WTC11 (cell line): ENCODE results near the gene SEMA4D. TPM values are rescaled to one million over a fixed set of nuclear protein-coding genes. Genes with fewer than 3 reads are reported as not detected.

Source experiments
- ATAC-seq: fragments of 200-7000 bp; cut with Tn5 transposase; 2 replicates; pipeline ENCODE4 v1.10.0; 2021; ENCODE audit warnings: mild to moderate bottlenecking, moderate library complexity
- CTCF ChIA-PET: fragments of 300-600 bp; sonication (Branson Sonifier 250); formaldehyde crosslinking; loops from one replicate; lab custom pipeline; 2021; ENCODE audit warnings: antibody characterized with exemption; lab: Charles Lee
- POLR2A ChIA-PET: fragments of 350-600 bp; sonication (Branson Sonifier 250); formaldehyde crosslinking; loops from one replicate; lab custom pipeline; 2021; ENCODE audit warnings: antibody characterized with exemption; lab: Charles Lee
- DNase-seq: peaks from one replicate; pipeline ENCODE4 v3.0.0; 2021; ENCODE audit warnings: low spot score
- H3K27ac Mint-ChIP-seq: 2 replicates; pipeline ENCODE4 v1.8.0; 2021; ENCODE audit warnings: mixed read lengths
- H3K27me3 Mint-ChIP-seq: 2 replicates; pipeline ENCODE4 v1.8.0; 2021; ENCODE audit warnings: low read depth, mild to moderate bottlenecking, moderate library complexity, mixed read lengths
- H3K36me3 Mint-ChIP-seq: 2 replicates; pipeline ENCODE4 v1.8.0; 2021; ENCODE audit warnings: mixed read lengths
- H3K4me1 Mint-ChIP-seq: 2 replicates; pipeline ENCODE4 v1.8.0; 2022; ENCODE audit warnings: mixed read lengths
- H3K4me3 Mint-ChIP-seq: 2 replicates; pipeline ENCODE4 v1.8.0; 2021; ENCODE audit warnings: mild to moderate bottlenecking, moderate library complexity, mixed read lengths
- H3K9me3 Mint-ChIP-seq: 2 replicates; pipeline ENCODE4 v1.8.0; 2021; ENCODE audit warnings: mixed read lengths
- EMX1 ChIP-seq: fragments of 250-450 bp; sonication (Bioruptor Pico); IDR thresholded peaks from 2 replicates; pipeline ENCODE4 v1.8.0; 2021; ENCODE audit warnings: mild to moderate bottlenecking
- GABPB1 ChIP-seq: sonication (generic); formaldehyde crosslinking; IDR thresholded peaks from 2 replicates; pipeline ENCODE4 v1.8.1; 2023; ENCODE audit warnings: mild to moderate bottlenecking, missing genetic modification reagents
- GTF2I ChIP-seq: fragments of 250-450 bp; sonication (Bioruptor Pico); conservative IDR thresholded peaks from 2 replicates; pipeline ENCODE4 v1.4.0; 2021; ENCODE audit warnings: mild to moderate bottlenecking
- HMGA2 ChIP-seq: fragments of 250-450 bp; sonication (Bioruptor Pico); IDR thresholded peaks from 2 replicates; pipeline ENCODE4 v1.4.0; 2021; ENCODE audit warnings: mild to moderate bottlenecking, moderate library complexity
- MXD4 ChIP-seq: fragments of 250-450 bp; sonication (Bioruptor Pico); IDR thresholded peaks from 2 replicates; pipeline ENCODE4 v1.8.0; 2021; ENCODE audit warnings: mild to moderate bottlenecking, moderate library complexity, borderline replicate concordance
- NFE2L1 ChIP-seq: sonication (generic); formaldehyde crosslinking; IDR thresholded peaks from 2 replicates; pipeline ENCODE4 v1.8.1; 2023; ENCODE audit warnings: missing genetic modification reagents
- SMAD4 ChIP-seq: sonication (generic); formaldehyde crosslinking; IDR thresholded peaks from 2 replicates; pipeline ENCODE4 v1.8.0; 2022; ENCODE audit warnings: mild to moderate bottlenecking, missing genetic modification reagents
- SOX15 ChIP-seq: fragments of 250-450 bp; sonication (Bioruptor Pico); IDR thresholded peaks from 2 replicates; pipeline ENCODE4 v1.9.0; 2021; ENCODE audit warnings: mild to moderate bottlenecking
- TEAD4 ChIP-seq: sonication (generic); formaldehyde crosslinking; IDR thresholded peaks from 2 replicates; pipeline ENCODE4 v1.8.0; 2022; ENCODE audit warnings: mild to moderate bottlenecking, missing genetic modification reagents
- ZNF121 ChIP-seq: sonication (generic); formaldehyde crosslinking; IDR thresholded peaks from 2 replicates; pipeline ENCODE4 v1.8.0; 2023; ENCODE audit warnings: missing genetic modification reagents
- ZNF219 ChIP-seq: sonication (generic); formaldehyde crosslinking; IDR thresholded peaks from 2 replicates; pipeline ENCODE4 v1.8.0; 2023; ENCODE audit warnings: missing genetic modification reagents, mild to moderate bottlenecking, borderline replicate concordance
- total RNA-seq: library from RNA; stranded (reverse); gene quantifications from 3 replicates; pipeline ENCODE4 v1.2.3, GENCODE V29; 2021
- TF ChIP-seq, protein P1 (sequence below): fragments of 250-450 bp; sonication (Bioruptor Pico); conservative IDR thresholded peaks from 2 replicates; pipeline ENCODE4 v1.9.0; 2021; ENCODE audit warnings: mild to moderate bottlenecking
- TF ChIP-seq, protein P2 (sequence below): sonication (generic); formaldehyde crosslinking; IDR thresholded peaks from 2 replicates; pipeline ENCODE4 v1.8.0; 2022; ENCODE audit warnings: mild to moderate bottlenecking, missing genetic modification reagents
- TF ChIP-seq, protein P3 (sequence below): sonication (generic); formaldehyde crosslinking; IDR thresholded peaks from 2 replicates; pipeline ENCODE4 v1.8.1; 2023; ENCODE audit warnings: mild to moderate bottlenecking, missing genetic modification reagents, borderline replicate concordance
- TF ChIP-seq, protein P4 (sequence below): sonication (generic); formaldehyde crosslinking; conservative IDR thresholded peaks from 2 replicates; pipeline ENCODE4 v1.8.1; 2023; ENCODE audit warnings: mild to moderate bottlenecking, low read depth, missing genetic modification reagents, moderate library complexity
- TF ChIP-seq, protein P5 (sequence below): sonication (generic); formaldehyde crosslinking; IDR thresholded peaks from 2 replicates; pipeline ENCODE4 v1.8.0; 2022; ENCODE audit warnings: mild to moderate bottlenecking, missing genetic modification reagents
- TF ChIP-seq, protein P6 (sequence below): sonication (generic); formaldehyde crosslinking; IDR thresholded peaks from 2 replicates; pipeline ENCODE4 v1.8.0; 2023; ENCODE audit warnings: missing genetic modification reagents
- TF ChIP-seq, protein P7 (sequence below): sonication (generic); formaldehyde crosslinking; conservative IDR thresholded peaks from 2 replicates; pipeline ENCODE4 v1.8.1; 2022; ENCODE audit warnings: mild to moderate bottlenecking, missing genetic modification reagents

The SEMA4D gene
- total RNA-seq, 1 experiment from 2014 or later: 67.8 TPM

DNA sequence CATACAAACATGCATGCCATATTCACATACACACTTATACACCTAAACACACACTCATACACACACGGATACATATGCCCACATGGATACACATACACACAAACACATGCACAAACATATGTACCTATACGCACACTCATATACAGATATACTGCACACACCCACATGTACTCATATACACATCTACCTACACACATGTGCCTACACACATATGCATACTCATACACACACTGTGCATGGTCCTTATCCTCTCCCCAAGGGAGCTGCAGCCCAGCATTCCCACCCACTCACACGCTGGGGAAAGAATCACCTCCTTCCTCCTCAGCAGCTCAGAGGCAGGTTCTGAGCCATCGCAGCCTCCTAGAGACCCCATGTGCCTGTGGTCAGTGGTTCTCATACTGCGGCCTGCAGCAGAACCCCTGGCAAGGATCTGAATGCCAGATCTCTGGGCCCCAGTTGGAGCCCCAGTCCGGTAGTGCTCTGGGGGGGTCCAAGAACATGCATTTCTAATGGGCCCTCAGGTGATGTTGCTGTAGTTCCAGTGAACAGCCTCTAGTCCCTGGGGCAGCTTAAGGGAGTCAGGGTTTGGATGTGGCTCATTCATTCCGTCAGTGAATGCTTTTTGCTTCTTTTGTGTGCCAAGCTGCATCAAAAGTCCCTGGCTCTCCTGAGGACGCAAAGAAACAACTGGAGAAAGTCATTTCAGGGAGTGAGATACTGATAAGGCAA lies 39.0 kb downstream of the SEMA4D start (continued):
- TF ChIP-seq, protein P1, sequence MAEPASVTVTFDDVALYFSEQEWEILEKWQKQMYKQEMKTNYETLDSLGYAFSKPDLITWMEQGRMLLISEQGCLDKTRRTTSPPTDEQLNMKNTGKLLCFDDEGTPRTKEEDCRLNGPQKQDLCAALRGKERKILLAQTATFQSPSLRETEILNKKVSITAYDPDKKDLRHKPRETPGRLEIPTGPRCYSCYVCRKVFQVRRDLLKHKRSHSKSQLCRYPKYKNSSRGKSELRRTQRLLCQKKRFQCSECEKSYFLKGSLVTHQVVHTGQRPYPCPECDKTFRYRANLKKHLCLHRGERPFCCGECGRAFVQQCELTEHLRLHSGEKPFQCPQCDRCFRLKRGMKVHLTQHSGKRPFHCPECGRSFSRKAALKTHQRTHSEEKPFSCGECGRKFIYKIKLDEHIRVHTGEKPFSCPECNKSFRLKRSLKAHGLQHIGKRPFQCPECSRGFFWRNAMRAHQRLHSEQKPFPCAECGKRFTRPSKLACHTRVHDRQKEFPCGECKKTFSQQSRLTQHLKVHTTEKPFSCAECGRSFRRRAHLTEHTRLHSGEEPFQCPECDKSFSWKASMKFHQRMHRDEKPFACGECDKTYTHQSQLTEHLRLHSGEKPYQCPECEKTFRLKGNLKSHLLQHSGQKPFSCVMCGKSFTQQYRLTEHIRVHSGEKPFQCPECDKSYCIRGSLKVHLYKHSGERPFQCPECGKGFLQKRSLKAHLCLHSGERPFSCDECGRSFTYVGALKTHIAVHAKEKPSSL (CRISPR knock-in tag): no peak

DNA sequence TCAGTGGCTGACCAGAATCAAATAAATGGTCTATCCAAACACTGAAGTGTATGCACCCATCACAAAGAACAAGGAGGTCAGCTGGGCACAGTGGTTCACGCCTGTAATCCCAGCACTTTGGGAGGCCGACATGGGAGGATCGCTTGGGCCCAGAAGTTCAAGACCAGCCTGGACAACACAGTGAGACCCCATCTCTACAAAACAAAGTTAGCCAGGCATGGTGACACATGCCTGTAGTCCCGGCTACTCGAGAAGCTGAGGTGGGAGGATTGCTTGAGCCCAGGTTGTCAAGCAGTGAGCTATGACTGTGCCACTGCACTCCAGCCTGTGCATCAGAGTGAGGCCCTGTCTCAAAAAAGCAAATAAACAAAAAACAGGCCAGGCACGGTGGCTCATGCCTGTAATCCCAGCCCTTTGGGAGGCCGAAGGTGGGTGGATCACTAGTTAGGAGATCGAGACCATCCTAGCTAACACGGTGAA lies 40.5 kb downstream of the SEMA4D start:
- H3K9me3 Mint-ChIP-seq: no peaks in the 10 kb centered on the region
- POLR2A ChIA-PET: interaction anchor here (1.6 kb wide), 1 partner anchor 13 kb away, joined by 3 read pairs; no protein-coding TSS in a partner anchor
- TF ChIP-seq GABPB1 (no peak), EMX1 (CRISPR knock-in tag) (no peak), ZNF121 (CRISPR knock-in tag) (peak; percentile 92), ZNF219 (no peak)
- TF ChIP-seq, protein P2, sequence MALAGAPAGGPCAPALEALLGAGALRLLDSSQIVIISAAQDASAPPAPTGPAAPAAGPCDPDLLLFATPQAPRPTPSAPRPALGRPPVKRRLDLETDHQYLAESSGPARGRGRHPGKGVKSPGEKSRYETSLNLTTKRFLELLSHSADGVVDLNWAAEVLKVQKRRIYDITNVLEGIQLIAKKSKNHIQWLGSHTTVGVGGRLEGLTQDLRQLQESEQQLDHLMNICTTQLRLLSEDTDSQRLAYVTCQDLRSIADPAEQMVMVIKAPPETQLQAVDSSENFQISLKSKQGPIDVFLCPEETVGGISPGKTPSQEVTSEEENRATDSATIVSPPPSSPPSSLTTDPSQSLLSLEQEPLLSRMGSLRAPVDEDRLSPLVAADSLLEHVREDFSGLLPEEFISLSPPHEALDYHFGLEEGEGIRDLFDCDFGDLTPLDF: no peak
- TF ChIP-seq, protein P3, sequence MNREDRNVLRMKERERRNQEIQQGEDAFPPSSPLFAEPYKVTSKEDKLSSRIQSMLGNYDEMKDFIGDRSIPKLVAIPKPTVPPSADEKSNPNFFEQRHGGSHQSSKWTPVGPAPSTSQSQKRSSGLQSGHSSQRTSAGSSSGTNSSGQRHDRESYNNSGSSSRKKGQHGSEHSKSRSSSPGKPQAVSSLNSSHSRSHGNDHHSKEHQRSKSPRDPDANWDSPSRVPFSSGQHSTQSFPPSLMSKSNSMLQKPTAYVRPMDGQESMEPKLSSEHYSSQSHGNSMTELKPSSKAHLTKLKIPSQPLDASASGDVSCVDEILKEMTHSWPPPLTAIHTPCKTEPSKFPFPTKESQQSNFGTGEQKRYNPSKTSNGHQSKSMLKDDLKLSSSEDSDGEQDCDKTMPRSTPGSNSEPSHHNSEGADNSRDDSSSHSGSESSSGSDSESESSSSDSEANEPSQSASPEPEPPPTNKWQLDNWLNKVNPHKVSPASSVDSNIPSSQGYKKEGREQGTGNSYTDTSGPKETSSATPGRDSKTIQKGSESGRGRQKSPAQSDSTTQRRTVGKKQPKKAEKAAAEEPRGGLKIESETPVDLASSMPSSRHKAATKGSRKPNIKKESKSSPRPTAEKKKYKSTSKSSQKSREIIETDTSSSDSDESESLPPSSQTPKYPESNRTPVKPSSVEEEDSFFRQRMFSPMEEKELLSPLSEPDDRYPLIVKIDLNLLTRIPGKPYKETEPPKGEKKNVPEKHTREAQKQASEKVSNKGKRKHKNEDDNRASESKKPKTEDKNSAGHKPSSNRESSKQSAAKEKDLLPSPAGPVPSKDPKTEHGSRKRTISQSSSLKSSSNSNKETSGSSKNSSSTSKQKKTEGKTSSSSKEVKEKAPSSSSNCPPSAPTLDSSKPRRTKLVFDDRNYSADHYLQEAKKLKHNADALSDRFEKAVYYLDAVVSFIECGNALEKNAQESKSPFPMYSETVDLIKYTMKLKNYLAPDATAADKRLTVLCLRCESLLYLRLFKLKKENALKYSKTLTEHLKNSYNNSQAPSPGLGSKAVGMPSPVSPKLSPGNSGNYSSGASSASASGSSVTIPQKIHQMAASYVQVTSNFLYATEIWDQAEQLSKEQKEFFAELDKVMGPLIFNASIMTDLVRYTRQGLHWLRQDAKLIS: no peak
- TF ChIP-seq, all 79 proteins: peak for 1
- ATAC-seq: no peak
- DNase-seq: no peak
- Mint-ChIP-seq H3K36me3 (peaks cover 21% of the 10 kb centered on the region), H3K27ac (peak overlapping the region; percentile 23; the same call in 1 of the 2 replicates), H3K4me3 (no peak overlapping the region), H3K27me3 (no peaks in the 10 kb centered on the region), H3K4me1 (peaks cover 46% of the 10 kb centered on the region)
- CTCF ChIA-PET: interaction anchor here (1.0 to 2.0 kb wide), 4 partner anchors 26 to 107 kb away, joined by 3 to 15 read pairs (median 6); no protein-coding TSS in a partner anchor

DNA sequence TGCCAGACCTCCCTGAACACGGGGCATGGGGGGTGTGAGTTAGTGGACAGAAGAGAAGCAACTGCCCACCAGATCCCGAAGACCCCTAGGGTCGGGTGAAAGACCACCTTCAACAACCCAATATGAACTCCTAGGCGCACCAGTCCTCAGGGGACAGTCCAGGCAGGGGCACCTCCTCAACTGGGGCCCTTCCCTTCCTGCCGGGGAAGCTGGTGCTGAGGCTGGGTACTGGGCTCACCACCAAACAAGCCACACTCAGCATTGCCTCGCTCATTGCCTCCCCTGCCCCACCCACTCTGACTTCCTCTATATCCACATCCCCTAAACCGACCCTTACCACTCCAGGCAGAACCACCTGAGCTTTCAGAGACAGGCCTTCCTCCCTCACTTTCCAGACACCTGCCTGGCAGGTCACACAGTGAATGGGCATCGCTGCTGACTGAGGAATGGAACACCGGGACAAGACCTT lies 42.5 kb downstream of the SEMA4D start:
- POLR2A ChIA-PET: no interaction called here
- CTCF ChIA-PET: no interaction called here
- TF ChIP-seq TEAD4 (CRISPR knock-in tag) (no peak), NFE2L1 (CRISPR knock-in tag) (no peak), GTF2I (CRISPR knock-in tag) (no peak), MXD4 (no peak), HMGA2 (CRISPR knock-in tag) (no peak), SMAD4 (CRISPR knock-in tag) (no peak), SOX15 (no peak)
- TF ChIP-seq, protein P4, sequence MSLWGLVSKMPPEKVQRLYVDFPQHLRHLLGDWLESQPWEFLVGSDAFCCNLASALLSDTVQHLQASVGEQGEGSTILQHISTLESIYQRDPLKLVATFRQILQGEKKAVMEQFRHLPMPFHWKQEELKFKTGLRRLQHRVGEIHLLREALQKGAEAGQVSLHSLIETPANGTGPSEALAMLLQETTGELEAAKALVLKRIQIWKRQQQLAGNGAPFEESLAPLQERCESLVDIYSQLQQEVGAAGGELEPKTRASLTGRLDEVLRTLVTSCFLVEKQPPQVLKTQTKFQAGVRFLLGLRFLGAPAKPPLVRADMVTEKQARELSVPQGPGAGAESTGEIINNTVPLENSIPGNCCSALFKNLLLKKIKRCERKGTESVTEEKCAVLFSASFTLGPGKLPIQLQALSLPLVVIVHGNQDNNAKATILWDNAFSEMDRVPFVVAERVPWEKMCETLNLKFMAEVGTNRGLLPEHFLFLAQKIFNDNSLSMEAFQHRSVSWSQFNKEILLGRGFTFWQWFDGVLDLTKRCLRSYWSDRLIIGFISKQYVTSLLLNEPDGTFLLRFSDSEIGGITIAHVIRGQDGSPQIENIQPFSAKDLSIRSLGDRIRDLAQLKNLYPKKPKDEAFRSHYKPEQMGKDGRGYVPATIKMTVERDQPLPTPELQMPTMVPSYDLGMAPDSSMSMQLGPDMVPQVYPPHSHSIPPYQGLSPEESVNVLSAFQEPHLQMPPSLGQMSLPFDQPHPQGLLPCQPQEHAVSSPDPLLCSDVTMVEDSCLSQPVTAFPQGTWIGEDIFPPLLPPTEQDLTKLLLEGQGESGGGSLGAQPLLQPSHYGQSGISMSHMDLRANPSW (CRISPR knock-in tag): no peak
- TF ChIP-seq, protein P5, sequence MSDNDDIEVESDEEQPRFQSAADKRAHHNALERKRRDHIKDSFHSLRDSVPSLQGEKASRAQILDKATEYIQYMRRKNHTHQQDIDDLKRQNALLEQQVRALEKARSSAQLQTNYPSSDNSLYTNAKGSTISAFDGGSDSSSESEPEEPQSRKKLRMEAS: no peak
- TF ChIP-seq, protein P6, sequence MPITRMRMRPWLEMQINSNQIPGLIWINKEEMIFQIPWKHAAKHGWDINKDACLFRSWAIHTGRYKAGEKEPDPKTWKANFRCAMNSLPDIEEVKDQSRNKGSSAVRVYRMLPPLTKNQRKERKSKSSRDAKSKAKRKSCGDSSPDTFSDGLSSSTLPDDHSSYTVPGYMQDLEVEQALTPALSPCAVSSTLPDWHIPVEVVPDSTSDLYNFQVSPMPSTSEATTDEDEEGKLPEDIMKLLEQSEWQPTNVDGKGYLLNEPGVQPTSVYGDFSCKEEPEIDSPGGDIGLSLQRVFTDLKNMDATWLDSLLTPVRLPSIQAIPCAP (CRISPR knock-in tag): no peak
- TF ChIP-seq, protein P7, sequence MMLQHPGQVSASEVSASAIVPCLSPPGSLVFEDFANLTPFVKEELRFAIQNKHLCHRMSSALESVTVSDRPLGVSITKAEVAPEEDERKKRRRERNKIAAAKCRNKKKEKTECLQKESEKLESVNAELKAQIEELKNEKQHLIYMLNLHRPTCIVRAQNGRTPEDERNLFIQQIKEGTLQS (CRISPR knock-in tag): no peak

More for the DNA sequence above, 42.5 kb downstream of the SEMA4D start:
- Mint-ChIP-seq H3K27me3 (no peaks in the 10 kb centered on the region), H3K9me3 (no peaks in the 10 kb centered on the region), H3K4me1 (peaks cover 29% of the 10 kb centered on the region), H3K4me3 (no peak overlapping the region), H3K36me3 (peaks cover 19% of the 10 kb centered on the region), H3K27ac (peak overlapping the region; percentile 93)
- ATAC-seq (no peak), DNase-seq (no peak)
